BLaER1 treated with 17β-estradiol and CSF1 and Interleukin-3, amounts not matched to agents 10 nM and 100 nM (cell line): ENCODE data around the gene NRBF2.
"Not testable (repeated sequence)": the region's sequence is repeated elsewhere in the genome, so short reads cannot be mapped to it uniquely, and the experiment has no call there.

Experiments
- H3K27ac ChIP-seq, 11 experiments: shearing (Covaris generic); formaldehyde crosslinking; 2 replicates each; pipeline ENCODE4 v1.8.1; 2022
- H3K27me3 ChIP-seq, 11 experiments: shearing (Covaris generic); formaldehyde crosslinking; 2 replicates each; pipeline ENCODE4 v1.8.1; 2022
- H3K36me3 ChIP-seq, 11 experiments: shearing (Covaris generic); formaldehyde crosslinking; 2 replicates each; pipeline ENCODE4 v1.8.1; 2022
- H3K4me1 ChIP-seq, 10 experiments: shearing (Covaris generic); formaldehyde crosslinking; 2 replicates each; pipeline ENCODE4 v1.8.1; 2022
- H3K4me2 ChIP-seq, 11 experiments: shearing (Covaris generic); formaldehyde crosslinking; 2 replicates each; pipeline ENCODE4 v1.8.1; 2022
- H3K4me3 ChIP-seq, 10 experiments: shearing (Covaris generic); formaldehyde crosslinking; 2 replicates each; pipeline ENCODE4 v1.8.1; 2022
- H3K9ac ChIP-seq, 11 experiments: shearing (Covaris generic); formaldehyde crosslinking; 2 replicates each; pipeline ENCODE4 v1.8.1; 2022
- H3K9me3 ChIP-seq, 11 experiments: shearing (Covaris generic); formaldehyde crosslinking; replicated peaks in 1 of 11; 2 replicates each; pipeline ENCODE4 v1.8.1; 2022
- H4K20me1 ChIP-seq, 11 experiments: shearing (Covaris generic); formaldehyde crosslinking; 2 replicates each; pipeline ENCODE4 v1.8.1; 2022
- Cebpa-rat ChIP-seq, 11 experiments: shearing (Covaris generic); IDR thresholded peaks; 2 replicates each; pipeline ENCODE4 v1.8.1; 2022

NRBF2 gene

DNA sequence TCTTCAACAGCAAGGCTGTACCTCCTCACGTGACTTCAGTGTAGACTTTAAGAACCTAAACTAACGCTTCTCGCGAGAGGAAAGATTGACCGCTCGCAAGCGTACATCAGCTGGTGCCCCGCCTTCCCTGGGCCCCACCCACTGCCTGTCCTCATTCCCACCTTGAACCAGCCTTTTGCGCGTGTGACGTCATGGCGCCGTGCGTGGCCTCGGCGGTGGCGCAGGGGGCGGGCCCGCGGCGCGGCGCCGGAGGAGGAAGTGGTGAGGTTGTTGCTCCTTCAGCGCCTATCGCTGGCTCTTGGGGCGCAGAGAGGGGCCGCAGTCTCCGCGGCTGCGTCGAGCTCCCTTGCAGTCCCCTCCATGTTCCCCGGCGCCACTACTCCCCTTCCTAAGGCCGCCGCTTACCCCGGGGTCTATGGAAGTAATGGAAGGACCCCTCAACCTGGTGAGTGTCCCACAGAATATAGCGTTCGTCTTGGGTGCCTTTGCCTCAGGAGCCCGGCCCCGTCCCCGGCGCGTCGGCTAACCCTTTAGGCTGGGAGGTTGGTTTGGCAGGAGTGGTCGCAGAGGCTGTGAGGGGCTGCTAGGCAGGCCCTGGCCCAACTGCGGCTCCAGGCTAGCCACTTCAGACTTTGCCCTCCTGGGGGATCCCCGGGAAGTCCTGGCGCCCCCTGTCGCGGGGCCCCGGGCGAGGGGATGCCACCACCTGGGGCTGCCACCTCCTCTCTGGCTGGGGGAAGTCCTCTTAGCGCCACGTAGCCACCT lies at the start of gene NRBF2:
Gene NRBF2, plus strand, starts transcription at position 273 of the 765 bp plus-strand sequence. Its CDS starts 143 bp downstream, at position 416.
- peaks cover 0 to 22% (median 11%) of the 10 kb centered on the region in 11 experiments; a peak in 18 of 22 replicates for H3K9me3 ChIP-seq
- peak within 1 kb of the TSS; percentile 75 to 93 (median 87) for H3K4me2 ChIP-seq
- peak within 1 kb of the TSS; percentile 82 to 99 (median 95) for H3K4me3 ChIP-seq
- no peaks in the 10 kb centered on the region for H3K27me3 ChIP-seq
- TF ChIP-seq Cebpa-rat (IDR thresholded peaks at IDR 0.05), result no peak
- H3K4me1 ChIP-seq, result peaks cover 11 to 43% (median 19%) of the 10 kb centered on the region in 10 experiments
- peaks cover 7 to 33% (median 19%) of the 10 kb centered on the region in 11 experiments; a peak in 17 of 22 replicates for H3K36me3 ChIP-seq
- H4K20me1 ChIP-seq, result peaks cover 17 to 43% (median 40%) of the 10 kb centered on the region in 11 experiments; a peak in 19 of 22 replicates
- H3K27ac ChIP-seq, result peak within 1 kb of the TSS; percentile 90 to 99 (median 96)
- H3K9ac ChIP-seq, result peak within 1 kb of the TSS; percentile 93 to 99 (median 95)

DNA sequence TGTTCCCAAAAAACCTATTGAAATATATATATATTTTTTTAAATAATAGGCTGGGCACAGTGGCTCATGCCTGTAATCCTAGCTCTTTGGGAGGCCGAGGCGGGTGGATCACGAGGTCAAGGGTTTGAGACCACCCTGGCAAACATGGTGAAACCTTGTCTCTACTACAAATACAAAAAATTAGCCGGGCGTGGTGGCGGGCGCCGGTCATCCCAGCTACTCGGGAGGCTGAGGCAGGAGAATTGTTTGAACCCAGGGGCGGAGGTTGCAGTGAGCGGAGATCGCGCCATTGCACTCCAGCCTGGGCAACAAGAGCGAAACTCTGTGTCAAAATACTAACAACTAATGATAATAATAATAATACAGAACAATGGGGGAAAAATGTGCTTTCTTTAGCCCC lies 49.7 kb upstream of the NRBF2 start:
- H3K4me3 ChIP-seq, H3K9me3 ChIP-seq, H3K9ac ChIP-seq, H4K20me1 ChIP-seq, H3K27me3 ChIP-seq, H3K4me2 ChIP-seq, H3K27ac ChIP-seq, H3K36me3 ChIP-seq, H3K4me1 ChIP-seq: not testable (repeated sequence)

DNA sequence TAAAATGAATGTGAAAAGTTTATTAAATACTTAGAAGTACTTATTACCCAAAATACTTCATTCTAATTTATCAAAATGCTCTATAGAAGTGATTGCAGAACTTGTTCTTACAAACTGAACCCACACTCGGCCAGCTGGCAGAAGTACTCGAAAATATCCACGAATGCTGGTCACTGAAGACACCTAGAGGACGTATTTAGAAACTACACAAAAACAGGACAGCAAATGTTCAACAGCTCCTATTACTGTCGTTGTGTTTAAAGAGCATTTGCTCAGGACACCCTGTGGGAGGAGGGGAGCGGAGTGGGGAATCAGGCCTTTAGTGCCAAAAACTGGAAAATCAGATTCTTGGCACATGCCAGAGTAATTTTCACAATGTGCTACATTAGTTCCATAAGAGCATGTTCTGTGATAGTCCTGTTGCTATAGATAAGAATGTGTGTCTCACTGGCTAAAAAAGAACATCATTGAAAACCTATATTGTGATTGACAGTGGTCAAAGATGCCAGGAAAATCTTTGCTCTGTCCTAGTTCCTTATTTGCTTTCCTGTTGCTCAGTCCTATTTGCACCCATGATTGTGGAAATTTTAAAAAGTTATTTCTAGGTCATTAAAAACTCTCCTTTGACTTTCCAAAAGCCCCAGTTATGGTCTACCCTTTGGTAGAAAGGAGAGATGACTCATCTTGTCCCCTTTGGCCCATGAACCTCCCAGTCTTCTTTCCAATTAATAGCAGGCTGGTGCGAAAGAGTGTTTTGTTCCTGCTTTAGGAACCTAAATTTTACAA lies 49.0 kb upstream of the NRBF2 start:
- no peaks in the 10 kb centered on the region for H3K4me1 ChIP-seq
- H3K36me3 ChIP-seq, result no peaks in the 10 kb centered on the region
- H3K27me3 ChIP-seq, result no peaks in the 10 kb centered on the region
- H4K20me1 ChIP-seq, result no peaks in the 10 kb centered on the region
- TF ChIP-seq Cebpa-rat (IDR thresholded peaks at IDR 0.05), result no peak
- H3K9ac ChIP-seq, result no peak overlapping the region; a peak in 1 of 22 replicates
- no peak overlapping the region for H3K4me2 ChIP-seq
- no peaks in the 10 kb centered on the region for H3K9me3 ChIP-seq
- no peak overlapping the region for H3K4me3 ChIP-seq
- no peak overlapping the region for H3K27ac ChIP-seq

DNA sequence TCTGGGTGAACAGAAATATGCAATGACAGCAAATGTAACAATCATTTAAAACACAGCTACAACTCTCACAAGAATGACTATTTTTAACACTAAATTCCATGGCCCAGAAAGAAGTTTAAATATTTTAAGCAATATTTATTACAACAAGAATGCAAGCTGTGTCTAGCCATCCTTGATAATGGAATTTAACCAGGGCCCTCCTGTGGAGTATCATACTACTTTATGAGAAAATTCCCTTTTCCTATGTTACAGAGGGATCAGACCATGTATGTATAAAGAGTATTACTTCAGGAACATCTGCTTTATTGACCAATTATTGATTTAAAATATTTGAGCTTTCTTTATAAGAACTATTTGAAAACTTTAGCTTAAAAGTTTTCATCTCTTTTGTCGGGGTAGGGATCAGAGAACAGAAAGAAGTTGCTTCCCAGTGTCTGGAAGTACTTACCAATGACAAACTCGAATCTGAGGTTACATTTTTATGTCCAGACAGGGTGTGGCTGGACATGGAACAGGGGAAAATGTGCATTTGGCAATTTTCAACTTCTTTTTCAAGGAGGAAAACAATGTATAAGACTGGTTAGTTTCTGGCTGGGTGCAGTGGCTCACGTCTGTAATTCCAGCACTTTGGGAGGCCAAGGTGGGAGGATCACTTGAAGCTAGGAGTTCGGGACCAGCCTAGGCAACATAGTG lies 48.3 kb upstream of the NRBF2 start:
- H3K4me2 ChIP-seq, result no peak overlapping the region
- no peaks in the 10 kb centered on the region for H4K20me1 ChIP-seq
- H3K4me3 ChIP-seq, result no peak overlapping the region
- H3K27me3 ChIP-seq, result no peaks in the 10 kb centered on the region
- no peaks in the 10 kb centered on the region for H3K9me3 ChIP-seq
- peak overlapping the region in 1 of 11 experiments; percentile 29; a peak in 1 of 22 replicates for H3K9ac ChIP-seq
- no peak overlapping the region for H3K27ac ChIP-seq
- no peak for TF ChIP-seq Cebpa-rat (IDR thresholded peaks at IDR 0.05)
- H3K4me1 ChIP-seq, result no peaks in the 10 kb centered on the region
- no peaks in the 10 kb centered on the region for H3K36me3 ChIP-seq

DNA sequence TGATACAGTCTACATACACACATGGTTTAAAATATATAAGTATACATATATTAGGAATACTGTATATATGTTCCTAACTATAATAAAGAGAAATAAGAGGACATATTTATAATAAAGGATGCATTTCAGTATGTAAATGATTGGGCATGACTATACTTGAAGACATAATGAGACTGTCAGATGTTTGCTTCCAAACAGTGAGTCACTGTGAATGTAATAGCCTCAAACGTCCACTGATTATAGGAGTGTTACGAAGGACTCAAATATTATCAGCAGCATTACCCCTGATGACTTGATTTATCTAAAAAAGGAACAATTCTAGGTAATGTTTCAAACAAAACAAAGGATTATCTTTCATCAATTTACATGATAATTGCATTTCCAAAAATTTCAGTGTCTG lies 39.9 kb upstream of the NRBF2 start:
- no peaks in the 10 kb centered on the region for H3K27me3 ChIP-seq
- H3K4me3 ChIP-seq, result no peak overlapping the region

DNA sequence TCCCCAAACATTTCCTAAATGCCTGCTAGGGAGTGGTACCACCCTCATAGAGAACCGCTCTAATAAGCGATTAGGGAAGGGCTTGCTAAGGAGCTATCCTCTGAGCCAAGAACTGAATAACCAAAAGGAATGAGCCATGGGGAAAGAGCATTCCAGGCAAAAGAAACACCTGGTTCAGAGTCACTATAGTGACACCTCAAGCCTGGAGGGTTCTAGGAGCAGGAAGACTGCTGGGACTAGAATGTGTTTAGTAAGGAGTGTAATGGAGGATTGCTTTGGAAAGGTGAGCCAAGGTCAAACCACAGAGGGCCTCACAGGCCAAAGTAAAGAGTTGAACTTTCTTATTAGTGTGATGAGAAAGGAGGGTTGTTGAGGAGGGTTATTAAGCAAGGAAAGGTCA lies 38.7 kb upstream of the NRBF2 start:
- H3K4me3 ChIP-seq, result no peak overlapping the region
- H3K9me3 ChIP-seq, result no peaks in the 10 kb centered on the region
- no peak for TF ChIP-seq Cebpa-rat (IDR thresholded peaks at IDR 0.05)
- H3K36me3 ChIP-seq, result no peaks in the 10 kb centered on the region
- no peak overlapping the region for H3K9ac ChIP-seq
- H4K20me1 ChIP-seq, result no peaks in the 10 kb centered on the region
- H3K27ac ChIP-seq, result no peak overlapping the region
- H3K4me1 ChIP-seq, result no peaks in the 10 kb centered on the region
- no peaks in the 10 kb centered on the region for H3K27me3 ChIP-seq
- H3K4me2 ChIP-seq, result no peak overlapping the region

More for the DNA sequence above, 39.9 kb upstream of the NRBF2 start:
- Histone ChIP-seq H3K4me1 (no peaks in the 10 kb centered on the region), H4K20me1 (no peaks in the 10 kb centered on the region), H3K36me3 (no peaks in the 10 kb centered on the region), H3K4me2 (no peak overlapping the region), H3K9ac (no peak overlapping the region), H3K27ac (no peak overlapping the region), H3K9me3 (no peaks in the 10 kb centered on the region)
- no peak for TF ChIP-seq Cebpa-rat (IDR thresholded peaks at IDR 0.05)

DNA sequence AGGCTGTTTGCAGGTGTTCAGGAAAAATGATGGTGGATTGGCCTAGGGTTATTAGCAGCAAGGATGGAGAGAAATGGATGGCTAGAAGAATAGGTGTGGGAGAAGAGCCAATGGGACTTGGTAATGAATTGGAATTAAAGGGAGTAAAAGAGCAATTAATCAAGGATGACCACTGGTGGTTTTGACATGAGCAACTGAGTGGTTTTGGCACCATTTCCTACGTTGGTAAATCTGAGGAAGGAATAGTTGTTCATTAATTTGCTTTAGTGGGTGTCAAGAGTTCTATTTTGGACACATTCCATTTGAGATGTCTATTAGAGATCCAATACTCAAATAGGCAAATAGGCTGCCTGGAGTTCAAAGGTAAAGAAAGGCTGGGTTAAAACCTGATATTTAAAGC lies 38.2 kb upstream of the NRBF2 start:
- Histone ChIP-seq H3K27ac (no peak overlapping the region), H4K20me1 (no peaks in the 10 kb centered on the region), H3K9me3 (no peaks in the 10 kb centered on the region), H3K9ac (no peak overlapping the region), H3K4me3 (no peak overlapping the region), H3K4me2 (no peak overlapping the region), H3K4me1 (no peaks in the 10 kb centered on the region), H3K36me3 (no peaks in the 10 kb centered on the region), H3K27me3 (no peaks in the 10 kb centered on the region)
- TF ChIP-seq Cebpa-rat (IDR thresholded peaks at IDR 0.05), result no peak

DNA sequence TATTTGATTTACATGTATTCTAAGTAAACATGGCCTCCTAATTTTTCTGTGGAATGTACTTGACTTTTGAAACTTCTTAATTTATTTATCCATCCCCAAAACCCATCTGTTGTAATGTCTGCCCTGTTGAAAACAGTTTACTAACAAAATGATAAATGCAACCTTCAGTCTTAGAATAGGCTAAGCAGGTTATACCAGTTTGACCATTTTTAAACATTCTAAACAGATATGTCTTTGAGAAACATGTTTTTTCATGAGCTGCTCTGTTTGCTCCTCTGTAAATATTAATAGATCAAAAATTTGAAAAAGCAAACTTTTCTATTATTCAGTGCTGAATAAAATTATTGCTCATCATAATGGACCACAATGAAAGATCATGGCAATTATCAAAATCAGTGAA lies 33.4 kb upstream of the NRBF2 start:
- H3K27me3 ChIP-seq, result no peaks in the 10 kb centered on the region
- H3K9me3 ChIP-seq, result no peaks in the 10 kb centered on the region
- no peak overlapping the region for H3K4me2 ChIP-seq
- H3K9ac ChIP-seq, result no peak overlapping the region
- TF ChIP-seq Cebpa-rat (IDR thresholded peaks at IDR 0.05), result no peak
- no peaks in the 10 kb centered on the region for H3K36me3 ChIP-seq
- H4K20me1 ChIP-seq, result no peaks in the 10 kb centered on the region
- H3K4me1 ChIP-seq, result no peaks in the 10 kb centered on the region
- no peak overlapping the region for H3K4me3 ChIP-seq
- no peak overlapping the region for H3K27ac ChIP-seq

DNA sequence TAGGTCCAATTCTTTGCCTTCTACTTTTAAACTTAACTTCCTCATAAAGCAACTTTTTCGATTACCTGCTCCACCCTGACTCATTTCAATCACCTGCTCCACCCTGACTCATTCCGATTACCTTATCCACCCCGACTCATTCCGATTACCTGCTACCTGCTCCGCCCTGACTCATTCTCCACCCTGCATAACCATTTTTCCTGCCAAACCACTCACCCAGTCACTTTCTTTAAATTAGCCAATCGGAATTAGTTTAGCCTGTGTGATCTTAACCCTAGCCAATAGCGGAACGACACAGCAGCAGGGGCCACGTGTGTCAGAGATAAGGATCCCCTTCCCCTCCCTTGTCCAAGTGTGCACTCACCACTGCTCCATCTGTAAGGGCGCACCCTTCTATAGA lies 32.0 kb upstream of the NRBF2 start:
- H3K27me3 ChIP-seq, H3K4me3 ChIP-seq, H3K4me1 ChIP-seq, H3K9ac ChIP-seq, H3K36me3 ChIP-seq, H3K4me2 ChIP-seq, H4K20me1 ChIP-seq, H3K9me3 ChIP-seq, H3K27ac ChIP-seq: not testable (repeated sequence)

DNA sequence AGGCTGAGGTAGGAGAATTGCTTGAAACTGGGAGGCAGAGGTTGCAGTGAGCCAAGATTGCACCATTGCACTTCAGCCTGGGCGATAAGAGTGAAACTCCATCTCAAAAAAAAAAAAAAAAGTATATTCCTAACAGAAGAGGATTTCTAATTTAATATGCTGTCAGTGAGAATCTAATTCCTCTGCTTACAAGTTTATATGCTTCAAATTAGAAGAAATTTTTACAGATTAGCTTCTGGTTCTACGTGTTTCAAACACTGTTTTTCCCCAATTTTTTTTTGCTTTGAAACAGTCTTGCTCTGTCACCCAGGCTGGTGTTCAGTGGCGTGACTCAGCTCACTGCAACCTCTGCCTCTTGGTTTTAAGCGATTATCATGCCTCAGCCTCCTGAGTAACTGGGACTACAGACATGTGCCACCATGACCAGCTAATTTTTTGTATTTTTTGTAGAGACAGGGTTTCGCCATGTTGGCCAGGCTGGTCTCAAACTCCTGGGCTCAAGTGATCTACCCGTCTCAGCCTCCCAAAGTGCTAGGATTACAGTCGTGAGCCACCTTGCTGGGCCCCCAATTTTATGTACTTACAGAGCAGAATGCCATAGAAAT lies 30.7 kb upstream of the NRBF2 start:
- not testable (repeated sequence) for H3K4me2 ChIP-seq, H3K36me3 ChIP-seq, H3K4me3 ChIP-seq, H3K27me3 ChIP-seq, H3K9me3 ChIP-seq, H3K27ac ChIP-seq, H3K4me1 ChIP-seq, H4K20me1 ChIP-seq, H3K9ac ChIP-seq

DNA sequence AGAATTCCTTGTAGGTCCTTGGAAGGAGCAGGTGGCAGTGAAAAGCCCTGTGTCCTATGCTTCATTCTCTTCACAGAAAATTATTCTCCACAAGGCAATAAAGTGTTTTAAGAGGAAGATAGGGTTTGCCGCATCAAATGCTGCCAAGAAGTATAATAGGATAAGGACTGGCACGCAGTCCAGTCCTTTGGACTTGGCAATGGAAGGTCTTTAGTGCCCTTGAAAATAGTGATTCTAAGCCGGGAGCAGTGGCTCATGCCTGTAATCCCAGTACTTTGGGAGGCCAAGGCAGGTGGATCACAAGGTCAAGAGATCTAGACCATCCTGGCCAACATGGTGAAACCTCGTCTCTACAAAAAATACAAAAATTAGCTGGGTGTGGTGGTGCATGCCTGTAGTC lies 29.9 kb upstream of the NRBF2 start:
- H3K27ac ChIP-seq, H3K27me3 ChIP-seq, H4K20me1 ChIP-seq, H3K4me3 ChIP-seq, H3K9ac ChIP-seq, H3K36me3 ChIP-seq, H3K4me1 ChIP-seq, H3K4me2 ChIP-seq, H3K9me3 ChIP-seq: not testable (repeated sequence)
